OCI-LY1 (cell line): ENCODE measurements around the gene PMEPA1.

Experiments
- CTCF ChIP-seq: fragments of 200-600 bp; sonication (generic), shearing (Covaris generic); IDR thresholded peaks from 2 replicates; pipeline ENCODE4 v1.5.1; 2017; ENCODE audit warnings: mild to moderate bottlenecking, antibody characterized with exemption, low read length, moderate library complexity, mixed read lengths
- EZH2 ChIP-seq: fragments of 200-600 bp; sonication (generic), shearing (Covaris generic); IDR thresholded peaks from 2 replicates; pipeline ENCODE4 v1.8.0; 2017; ENCODE audit warnings: borderline replicate concordance, mixed run types, mild to moderate bottlenecking, antibody characterized with exemption, low read length, moderate library complexity, mixed read lengths

GRCh38 chr20:57657535-57658446 lies 52.0 kb downstream of the PMEPA1 start:
- TF ChIP-seq CTCF, result no peak
- no peak for TF ChIP-seq EZH2
